Stimulated activated CD4-positive, alpha-beta T cell treated with anti-CD3 and anti-CD28 coated beads, Interleukin-15, amount 100 ng/mL, for 48 hours (primary cell): ENCODE results near the gene GON4L.
"Not testable (repeated sequence)": the region's sequence is repeated elsewhere in the genome, so short reads cannot be mapped to it uniquely, and the experiment has no call there.

Experiments
- DNase-seq, 2 donors: peaks; one replicate each; pipeline ENCODE4 v3.0.0-alpha.2; 2020; ENCODE audit warnings: low read depth in 2 of 2

Gene GON4L

GRCh38 chr1:155877945-155878344 lies 20.9 kb upstream of the GON4L start:
- no peak for DNase-seq

GRCh38 chr1:155873860-155874259 lies 16.8 kb upstream of the GON4L start:
- DNase-seq: no peak

GRCh38 chr1:155872527-155872926 lies 15.5 kb upstream of the GON4L start:
- no peak for DNase-seq

GRCh38 chr1:155871390-155871789 lies 14.4 kb upstream of the GON4L start:
- DNase-seq: no peak

- no peak for DNase-seq
Observed at GRCh38 chr1:155867766-155868165, 10.8 kb upstream of the GON4L start.

GRCh38 chr1:155864393-155864792 lies 7.4 kb upstream of the GON4L start:
- no peak for DNase-seq

GRCh38 chr1:155861896-155862295 lies 4.9 kb upstream of the GON4L start:
- DNase-seq: no peak

GRCh38 chr1:155860970-155861510 lies 4.0 kb upstream of the GON4L start:
- no peak for DNase-seq

- DNase-seq: peak; percentile 13 to 43
Observed at GRCh38 chr1:155859881-155860871, 3.2 kb upstream of the GON4L start.

GRCh38 chr1:155859234-155859829 lies 2.3 kb upstream of the GON4L start, which contains the start of gene SYT11:
SYT11 (plus strand) TSS chr1:155859567; CDS start chr1:155859762, 195 bp downstream.
- DNase-seq: peak; percentile 91 to 94

GRCh38 chr1:155858800-155859233 lies 1.8 kb upstream of the GON4L start:
- no peak for DNase-seq

- DNase-seq: no peak
Observed at GRCh38 chr1:155856257-155856974, 598 bp downstream of the GON4L start.

- no peak for DNase-seq
Observed at GRCh38 chr1:155850345-155850744, 6.7 kb downstream of the GON4L start.

GRCh38 chr1:155847823-155848529 lies 9.0 kb downstream of the GON4L start:
- no peak for DNase-seq

- DNase-seq: no peak
Observed at GRCh38 chr1:155844860-155845421, 12.1 kb downstream of the GON4L start.

- DNase-seq: no peak
Observed at GRCh38 chr1:155840386-155840785, 16.6 kb downstream of the GON4L start.

- no peak for DNase-seq
Observed at GRCh38 chr1:155835548-155835947, 21.5 kb downstream of the GON4L start.

GRCh38 chr1:155834927-155835399 lies 22.1 kb downstream of the GON4L start:
- not testable (repeated sequence) for DNase-seq

- no peak for DNase-seq
Observed at GRCh38 chr1:155834296-155834926, 22.6 kb downstream of the GON4L start.

GRCh38 chr1:155833665-155834295 lies 23.2 kb downstream of the GON4L start:
- no peak for DNase-seq
